Body of pancreas (tissue), 4 donors: ENCODE results near the gene AUTS2.

Source experiments
- POLR2A ChIP-seq, 3 donors: fragments of 450-650 bp; IDR thresholded peaks; one replicate each; pipeline ENCODE4 v1.6.1; 2016; ENCODE audit warnings: antibody characterized with exemption in 3 of 3, mild to moderate bottlenecking in 2 of 3
- TF ChIP-seq, protein P1 (sequence below), 7 experiments: fragments of 450-650 bp in 4 of 7; fragments of 200-600 bp in 3 of 7; sonication (generic) in 3 of 7; IDR thresholded peaks; one replicate each; pipeline ENCODE4 v1.5.1; 2016 to 2019; ENCODE audit warnings: antibody characterized with exemption in 7 of 7

DNA sequence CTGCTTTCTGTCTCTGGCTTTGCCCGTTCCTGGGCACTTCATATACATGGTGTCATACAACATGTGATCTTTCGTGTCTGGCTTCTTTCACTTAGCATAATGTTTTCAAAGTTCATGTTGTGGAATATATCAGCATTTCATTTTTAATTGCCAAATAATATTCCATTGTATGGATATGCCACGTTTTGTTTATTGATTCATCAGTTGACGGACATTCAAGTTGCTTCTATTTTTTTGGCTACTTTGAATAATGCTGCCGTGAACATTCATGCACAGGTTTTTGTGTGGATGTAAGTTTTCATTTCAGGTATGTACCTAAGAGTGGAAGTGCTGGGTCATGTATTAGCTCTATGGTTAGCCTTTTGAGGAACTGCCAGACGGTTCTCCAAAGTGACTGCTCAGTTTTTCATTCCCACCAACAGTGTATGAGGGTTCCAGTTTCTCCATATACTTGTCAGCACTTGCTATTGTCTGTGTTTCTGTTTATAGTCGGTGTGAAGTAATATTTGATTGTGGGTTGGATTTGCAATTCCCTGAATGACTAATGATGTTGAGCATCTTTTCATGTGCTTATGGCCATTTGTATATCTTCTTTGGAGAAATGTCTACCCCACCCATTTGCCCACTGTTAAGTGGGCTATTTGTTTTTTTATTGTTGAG, 1132.3 kb downstream of the AUTS2 start:
- TF ChIP-seq, protein P1, sequence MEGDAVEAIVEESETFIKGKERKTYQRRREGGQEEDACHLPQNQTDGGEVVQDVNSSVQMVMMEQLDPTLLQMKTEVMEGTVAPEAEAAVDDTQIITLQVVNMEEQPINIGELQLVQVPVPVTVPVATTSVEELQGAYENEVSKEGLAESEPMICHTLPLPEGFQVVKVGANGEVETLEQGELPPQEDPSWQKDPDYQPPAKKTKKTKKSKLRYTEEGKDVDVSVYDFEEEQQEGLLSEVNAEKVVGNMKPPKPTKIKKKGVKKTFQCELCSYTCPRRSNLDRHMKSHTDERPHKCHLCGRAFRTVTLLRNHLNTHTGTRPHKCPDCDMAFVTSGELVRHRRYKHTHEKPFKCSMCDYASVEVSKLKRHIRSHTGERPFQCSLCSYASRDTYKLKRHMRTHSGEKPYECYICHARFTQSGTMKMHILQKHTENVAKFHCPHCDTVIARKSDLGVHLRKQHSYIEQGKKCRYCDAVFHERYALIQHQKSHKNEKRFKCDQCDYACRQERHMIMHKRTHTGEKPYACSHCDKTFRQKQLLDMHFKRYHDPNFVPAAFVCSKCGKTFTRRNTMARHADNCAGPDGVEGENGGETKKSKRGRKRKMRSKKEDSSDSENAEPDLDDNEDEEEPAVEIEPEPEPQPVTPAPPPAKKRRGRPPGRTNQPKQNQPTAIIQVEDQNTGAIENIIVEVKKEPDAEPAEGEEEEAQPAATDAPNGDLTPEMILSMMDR (IDR thresholded peaks at IDR 0.05): no peak
- no peak for TF ChIP-seq POLR2A (IDR thresholded peaks at IDR 0.05)
